ENCODE measurements around the gene RNASET2.
"Not testable (repeated sequence)": the region's sequence is repeated elsewhere in the genome, so short reads cannot be mapped to it uniquely, and the experiment has no call there.

RNASET2 gene

DNA sequence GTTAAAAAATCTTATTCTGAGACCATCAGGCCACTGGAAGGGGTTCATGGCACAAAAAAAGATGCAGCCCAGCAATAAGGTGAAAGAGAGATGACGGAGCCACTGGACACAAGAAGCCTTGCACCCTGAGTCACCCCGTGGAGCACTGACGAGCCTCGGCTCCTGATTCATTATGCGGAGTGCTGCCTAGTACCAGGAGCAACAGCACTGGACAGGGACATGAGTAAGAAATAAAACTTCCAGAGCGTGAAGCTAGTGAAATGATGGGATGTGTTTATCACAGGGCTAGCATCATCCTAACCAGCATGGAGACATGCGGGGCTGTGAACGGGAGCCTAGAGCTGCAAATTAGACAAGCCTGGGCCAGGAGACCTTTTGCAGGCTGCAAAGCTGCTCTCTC is 53.3 kb downstream of the RNASET2 start:
- no peak for DNase-seq (ENCODE audit: low read depth in 3 of 3)

DNA sequence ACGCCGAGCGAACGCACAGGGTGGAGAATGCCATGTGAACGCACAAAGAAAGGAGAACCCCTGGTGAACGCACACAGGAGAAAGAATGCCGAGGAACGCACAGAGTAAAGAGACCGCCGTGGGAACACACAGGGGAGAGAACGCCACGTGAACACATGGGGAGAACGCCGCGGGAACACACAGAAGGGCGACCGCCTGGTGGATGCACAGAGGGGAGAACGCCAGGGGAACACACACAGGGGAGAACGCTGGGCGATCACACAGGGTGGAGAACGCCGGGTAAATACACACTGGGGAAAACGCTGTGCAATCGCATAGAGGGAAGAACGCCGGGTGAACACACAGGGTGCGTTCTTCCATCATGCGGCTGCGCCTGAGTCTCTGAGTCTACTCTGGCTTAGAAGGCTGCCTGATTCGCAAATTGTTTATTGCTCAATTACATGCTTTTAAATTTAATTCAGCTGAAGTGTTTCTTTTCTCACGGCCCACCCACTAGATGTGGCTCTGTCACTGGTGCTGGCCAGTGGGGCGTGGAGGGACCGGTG is 54.1 kb downstream of the RNASET2 start:
- DNase-seq (ENCODE audit: low read depth in 3 of 3): no peak

DNA sequence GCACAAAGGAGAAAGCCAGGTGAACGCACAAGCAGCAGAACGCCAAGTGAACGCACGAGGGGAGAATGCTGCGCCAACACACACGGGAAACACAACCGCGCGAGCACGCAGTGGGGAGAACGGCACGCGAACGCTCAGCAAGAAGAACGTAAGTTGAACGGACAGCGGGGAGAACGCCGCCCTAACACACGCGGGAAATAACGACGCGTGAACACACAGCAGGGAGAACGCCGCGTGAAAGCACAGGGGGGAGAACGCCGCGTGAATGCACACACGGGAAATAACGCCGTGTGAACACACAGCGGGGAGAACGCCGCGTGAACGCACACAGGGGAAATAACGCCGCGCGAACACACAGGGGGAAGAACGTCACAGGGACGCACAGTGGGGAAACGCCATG is 54.7 kb downstream of the RNASET2 start:
- DNase-seq (ENCODE audit: low read depth in 3 of 3): no peak

DNA sequence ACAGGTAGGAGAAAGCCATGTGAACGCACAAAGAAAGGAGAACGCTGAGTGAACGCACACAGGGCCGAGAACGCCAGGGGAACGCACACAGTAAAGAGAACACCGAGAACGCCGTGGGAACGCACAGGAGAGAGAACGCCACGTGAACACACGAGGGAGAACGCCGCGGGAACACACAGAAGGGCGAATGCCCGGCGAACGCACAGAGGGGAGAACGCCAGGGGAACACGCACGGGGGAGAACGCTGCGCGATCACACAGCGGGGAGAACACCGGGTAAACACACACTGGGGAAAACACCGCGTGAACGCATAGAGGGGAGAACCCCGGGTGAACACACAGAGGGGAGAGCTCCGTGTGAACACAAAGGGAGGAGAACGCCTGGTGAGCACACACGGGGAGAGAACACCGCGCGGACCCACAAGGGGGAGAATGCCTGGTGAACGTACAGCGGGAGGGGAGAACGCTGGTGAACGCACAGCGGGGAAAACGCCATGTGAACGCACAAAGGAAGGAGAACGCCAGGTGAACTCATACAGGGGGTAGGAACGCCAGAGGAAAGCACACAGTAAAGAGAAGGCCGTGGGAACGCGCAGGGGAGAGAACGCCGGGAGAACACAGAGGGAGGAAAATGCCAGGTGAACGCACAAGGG is 55.3 kb downstream of the RNASET2 start:
- DNase-seq (ENCODE audit: low read depth in 3 of 3): no peak

DNA sequence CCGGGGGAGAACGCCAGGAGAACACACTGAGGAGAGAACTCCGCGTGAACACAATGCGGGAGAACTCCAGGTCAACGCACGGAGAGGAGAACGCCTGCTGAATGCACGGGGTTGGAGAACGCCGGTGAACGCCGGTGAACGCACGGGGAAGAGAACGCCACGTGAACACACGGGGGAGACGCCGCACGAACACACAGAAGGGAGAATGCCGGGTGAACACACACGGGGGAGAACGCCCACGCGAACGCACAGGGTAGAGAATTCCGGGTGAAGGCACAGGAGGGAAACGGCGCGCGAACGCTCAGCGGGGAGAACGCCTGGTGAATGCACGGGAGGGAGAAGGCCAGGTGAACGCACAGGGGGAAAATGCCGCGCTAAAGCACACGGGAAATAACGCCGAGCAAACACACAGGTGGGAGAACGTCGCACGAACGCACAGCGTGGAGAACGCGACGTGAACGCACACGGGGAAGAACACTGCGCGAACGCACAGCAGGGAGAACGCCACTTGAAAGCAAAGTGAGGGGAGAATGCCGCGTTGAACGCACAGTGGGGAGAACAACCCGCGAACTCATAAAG is 56.1 kb downstream of the RNASET2 start:
- DNase-seq (ENCODE audit: low read depth in 3 of 3): no peak

DNA sequence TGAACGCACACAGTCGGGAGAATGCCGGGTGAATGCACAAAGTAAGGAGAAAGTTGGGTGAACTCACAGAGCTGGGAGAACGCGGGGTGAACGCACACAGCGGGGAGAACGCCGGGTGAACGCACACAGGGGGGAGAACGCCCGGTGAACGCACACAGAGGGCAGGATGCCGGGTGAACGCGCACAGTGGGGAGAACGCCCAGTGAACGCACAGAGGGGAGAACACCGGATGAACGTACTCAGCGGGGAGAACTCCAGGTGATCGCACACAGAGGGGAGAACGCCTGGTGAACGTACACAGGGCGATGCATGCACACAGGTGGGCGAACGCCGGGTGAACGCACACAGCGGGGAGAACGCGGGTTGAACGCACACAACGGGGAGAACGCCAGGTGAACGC is 57.4 kb downstream of the RNASET2 start:
- DNase-seq (ENCODE audit: low read depth in 3 of 3): no peak

DNA sequence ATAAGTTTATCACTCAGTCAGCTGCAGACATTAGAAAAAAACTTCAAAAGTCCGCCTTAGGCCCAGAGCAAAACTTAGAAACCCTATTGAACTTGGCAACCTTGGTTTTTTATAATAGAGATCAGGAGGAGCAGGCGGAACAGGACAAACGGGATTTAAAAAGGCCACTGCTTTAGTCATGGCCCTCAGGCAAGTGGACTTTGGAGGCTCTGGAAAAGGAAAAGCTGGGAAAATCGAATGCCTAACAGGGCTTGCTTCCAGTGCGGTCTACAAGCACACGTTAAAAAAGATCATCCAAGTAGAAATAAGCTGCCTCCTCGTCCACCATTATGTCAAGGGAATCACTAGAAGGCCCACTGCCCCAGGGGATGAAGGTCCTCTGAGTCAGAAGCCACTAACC is 61.7 kb downstream of the RNASET2 start:
- not testable (repeated sequence) for DNase-seq (ENCODE audit: low read depth in 3 of 3)

DNA sequence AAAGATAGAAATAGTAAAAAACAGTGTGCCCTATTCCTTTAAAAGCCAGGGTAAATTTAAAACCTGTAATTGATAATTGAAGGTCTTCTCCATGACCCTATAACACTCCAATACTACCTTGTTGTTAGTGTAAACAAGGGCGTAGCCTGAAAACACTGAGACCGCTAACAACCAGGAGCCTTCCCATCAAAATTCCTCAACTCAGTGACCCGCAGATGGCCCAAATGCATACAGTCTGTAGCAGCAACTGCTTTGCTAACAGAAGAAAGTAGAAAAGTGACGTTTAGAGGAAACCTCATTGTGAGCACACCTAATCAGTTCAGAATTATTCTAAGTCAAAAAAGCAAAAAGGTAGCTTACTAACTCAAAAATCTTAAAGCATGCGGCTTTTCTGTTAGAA is 63.9 kb downstream of the RNASET2 start:
- not testable (repeated sequence) for DNase-seq (ENCODE audit: low read depth in 3 of 3)

DNA sequence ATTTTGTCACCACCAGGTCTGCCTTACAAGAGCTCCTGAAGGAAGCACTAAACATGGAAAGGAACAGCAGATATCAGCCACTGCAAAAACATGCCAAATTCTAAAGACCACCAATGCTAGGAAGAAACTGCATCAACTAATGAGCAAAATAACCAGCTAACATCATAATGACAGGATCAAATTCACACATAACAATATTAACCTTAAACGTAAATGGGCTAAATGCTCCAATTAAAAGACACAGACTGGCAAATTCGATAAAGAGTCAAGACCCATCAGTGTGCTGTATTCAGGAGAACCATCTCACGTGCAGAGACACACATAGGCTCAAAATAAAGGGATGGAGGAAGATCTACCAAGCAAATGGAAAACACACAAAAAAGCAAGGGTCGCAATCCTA is 69.6 kb downstream of the RNASET2 start:
- DNase-seq (ENCODE audit: low read depth in 3 of 3): not testable (repeated sequence)

DNA sequence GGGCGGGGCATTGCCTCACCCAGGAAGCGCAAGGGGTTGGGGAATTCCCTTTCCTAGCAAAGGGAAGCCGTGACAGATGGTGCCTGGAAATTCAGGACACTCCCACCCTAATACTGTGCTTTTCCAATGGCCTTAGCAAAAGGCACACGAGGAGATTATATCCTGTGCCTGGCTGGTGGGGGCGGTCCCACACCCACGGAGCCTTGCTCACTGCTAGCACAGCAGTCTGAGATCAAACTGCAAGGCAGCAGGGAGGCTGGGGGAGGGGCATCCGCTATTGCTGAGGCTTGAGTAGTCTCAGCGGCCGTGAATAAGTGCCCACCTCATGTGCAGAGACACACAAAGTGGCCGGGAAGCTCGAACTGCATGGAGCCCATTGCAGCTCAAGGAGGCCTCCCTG is 71.4 kb downstream of the RNASET2 start:
- DNase-seq (ENCODE audit: low read depth in 3 of 3): not testable (repeated sequence)

DNA sequence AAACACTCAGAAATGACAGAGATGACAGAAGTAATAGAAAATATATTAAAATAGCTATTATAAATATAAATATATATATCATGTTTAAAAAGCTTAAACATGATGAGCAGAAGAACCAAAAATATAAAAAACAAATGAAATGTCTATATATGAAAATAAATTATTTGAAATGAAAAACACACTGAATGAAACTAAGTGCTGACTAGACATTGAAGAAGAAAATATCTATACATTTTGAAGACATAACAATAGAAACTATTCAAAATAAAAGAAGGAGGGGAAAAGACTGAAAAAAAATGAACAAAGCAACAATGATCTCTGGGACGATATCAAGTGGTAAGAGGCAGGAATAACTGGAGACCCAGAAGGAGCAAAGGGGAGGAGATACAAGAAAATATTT is 76.8 kb downstream of the RNASET2 start:
- DNase-seq (ENCODE audit: low read depth in 3 of 3): no peak
